Fibroblast of mammary gland (primary cell): ENCODE data around the gene NTF4.
"Not testable (repeated sequence)": the region's sequence is repeated elsewhere in the genome, so short reads cannot be mapped to it uniquely, and the experiment has no call there.

Experiments used
- DNase-seq: peaks from one replicate; pipeline ENCODE4 v3.0.0-alpha.2; 2010; ENCODE audit warnings: low read depth
- H3K4me3 ChIP-seq: 2 replicates; pipeline ENCODE4 v1.5.1; 2011; ENCODE audit warnings: low read depth, mild to moderate bottlenecking, low read length, moderate library complexity; ENCODE audit not compliant: control insufficient read depth
- CTCF ChIP-seq: conservative IDR thresholded peaks from 2 replicates; pipeline ENCODE4 v1.5.1; 2011; ENCODE audit warnings: low read depth, low read length, inconsistent platforms; ENCODE audit not compliant: control insufficient read depth, insufficient read depth

Gene NTF4

GRCh38 chr19:49085868-49086232 lies 21.2 kb upstream of the NTF4 start:
- peak overlapping the region; percentile 96 for H3K4me3 ChIP-seq
- DNase-seq, result no peak
- TF ChIP-seq CTCF, result no peak

GRCh38 chr19:49085020-49085867 lies 20.6 kb upstream of the NTF4 start, which contains the start of gene SNRNP70:
Gene SNRNP70 (plus strand): TSS chr19:49085451. CDS start chr19:49086415, 964 bp downstream.
- DNase-seq, result peak; percentile 99
- H3K4me3 ChIP-seq, result peak within 1 kb of the TSS; percentile 96
- TF ChIP-seq CTCF, result no peak

GRCh38 chr19:49084206-49085019 lies 19.8 kb upstream of the NTF4 start:
- peak overlapping the region; percentile 96 for H3K4me3 ChIP-seq
- DNase-seq, result no peak
- no peak for TF ChIP-seq CTCF

GRCh38 chr19:49081273-49081672 lies 16.7 kb upstream of the NTF4 start:
- H3K4me3 ChIP-seq, result no peak overlapping the region
- DNase-seq, result no peak
- no peak for TF ChIP-seq CTCF

GRCh38 chr19:49080392-49080791 lies 15.8 kb upstream of the NTF4 start:
- no peak for TF ChIP-seq CTCF
- no peak overlapping the region for H3K4me3 ChIP-seq
- DNase-seq, result no peak

- DNase-seq, result peak; percentile 64
- TF ChIP-seq CTCF, result peak; percentile 51
- not testable (repeated sequence) for H3K4me3 ChIP-seq
These were observed 10.3 kb upstream of the NTF4 start for GRCh38 chr19:49074869-49075268.
